NT2/D1 (cell line): ENCODE results near the gene IER5.

Source experiments
- DNase-seq: peaks from one replicate; pipeline ENCODE4 v3.0.0-alpha.2; 2011; ENCODE audit warnings: low read depth, low spot score
- H3K27me3 ChIP-seq: 2 replicates; pipeline ENCODE4 v1.6.0; 2011; ENCODE audit warnings: mild to moderate bottlenecking; ENCODE audit not compliant: insufficient read length, insufficient read depth
- H3K36me3 ChIP-seq: 2 replicates; pipeline ENCODE4 v1.6.1; 2011; ENCODE audit warnings: mild to moderate bottlenecking, low read length, mixed read lengths; ENCODE audit not compliant: insufficient read depth, insufficient read length
- H3K4me1 ChIP-seq: 2 replicates; pipeline ENCODE4 v1.5.1; 2011; ENCODE audit not compliant: insufficient read depth, insufficient read length
- H3K4me3 ChIP-seq: 2 replicates; pipeline ENCODE4 v1.5.1; 2011; ENCODE audit warnings: low read depth; ENCODE audit not compliant: insufficient read length
- H3K9ac ChIP-seq: 2 replicates; pipeline ENCODE4 v1.6.0; 2011; ENCODE audit warnings: low read depth; ENCODE audit not compliant: insufficient read length
- H3K9me3 ChIP-seq: 2 replicates; pipeline ENCODE4 v1.5.1; 2011; ENCODE audit warnings: mild to moderate bottlenecking, low read length; ENCODE audit not compliant: insufficient read depth
- SUZ12 ChIP-seq: IDR thresholded peaks from 2 replicates; pipeline ENCODE4 v1.6.1; 2011; ENCODE audit not compliant: insufficient read length, insufficient read depth; ENCODE audit errors: extremely low read depth
- YY1 ChIP-seq: IDR thresholded peaks from 2 replicates; pipeline ENCODE4 v1.6.1; 2011; ENCODE audit not compliant: insufficient read length, insufficient read depth
- ZNF274 ChIP-seq: IDR thresholded peaks from 2 replicates; pipeline ENCODE4 v1.6.1; 2011; ENCODE audit warnings: mild to moderate bottlenecking, low read depth, low read length

IER5 gene

DNA sequence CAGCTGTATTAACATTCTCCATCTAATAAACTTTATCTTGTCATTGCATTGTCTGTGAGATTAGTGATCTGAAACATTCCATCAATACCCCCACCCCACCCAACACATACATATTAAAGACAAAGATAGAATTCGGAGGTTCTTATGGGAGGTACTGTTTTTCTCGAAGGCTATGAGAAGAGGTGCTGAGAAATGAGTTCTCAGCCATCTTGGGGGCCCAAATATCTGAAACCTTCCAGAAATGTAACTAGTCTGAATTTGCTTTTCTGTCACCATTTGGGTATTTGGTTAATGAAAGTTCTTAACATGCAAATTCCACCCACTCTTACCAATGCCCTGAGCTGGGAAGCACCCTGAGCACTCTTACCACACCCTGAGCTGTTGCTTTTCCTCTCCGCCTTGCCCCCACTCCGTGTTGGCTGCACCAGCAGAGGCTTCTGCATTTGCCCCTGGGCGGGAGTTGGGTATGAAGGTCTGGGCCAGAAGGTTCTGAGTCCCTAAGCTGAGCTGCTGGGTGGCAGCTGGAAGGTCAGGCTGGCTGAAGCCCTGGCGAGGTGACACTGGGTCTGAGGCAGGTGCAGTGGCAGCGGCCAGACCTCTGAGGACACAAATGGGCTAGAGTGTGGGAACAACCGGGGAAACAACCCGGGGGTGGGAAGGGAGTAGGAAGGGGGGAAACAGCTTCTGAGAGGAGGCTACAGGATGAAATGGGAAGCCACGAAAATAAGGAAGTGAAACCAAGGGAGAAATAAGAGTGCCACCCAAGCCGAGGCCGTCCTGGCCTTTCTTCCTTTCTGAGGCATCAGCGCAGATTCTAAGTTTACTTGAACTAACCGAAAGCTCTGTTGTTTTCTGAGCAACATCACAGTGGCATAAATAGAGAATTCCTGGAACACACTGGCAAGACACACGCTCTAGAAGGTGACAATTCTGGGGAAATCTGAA is 26.3 kb upstream of the IER5 start:
- no peak for TF ChIP-seq SUZ12
- TF ChIP-seq YY1 = no peak
- TF ChIP-seq ZNF274 = no peak
- H3K9ac ChIP-seq = no peak overlapping the region
- H3K4me1 ChIP-seq = peaks cover 3% of the 10 kb centered on the region
- H3K27me3 ChIP-seq = no peaks in the 10 kb centered on the region
- no peak for DNase-seq
- no peaks in the 10 kb centered on the region for H3K36me3 ChIP-seq
- no peak overlapping the region for H3K4me3 ChIP-seq
- H3K9me3 ChIP-seq = peaks cover 7% of the 10 kb centered on the region

GRCh38 chr1:181062836-181063428 is 25.6 kb upstream of the IER5 start:
- H3K4me1 ChIP-seq = peaks cover 3% of the 10 kb centered on the region
- TF ChIP-seq YY1 = no peak
- TF ChIP-seq SUZ12 = no peak
- TF ChIP-seq ZNF274 = no peak
- H3K27me3 ChIP-seq = no peaks in the 10 kb centered on the region
- H3K36me3 ChIP-seq = no peaks in the 10 kb centered on the region
- H3K9ac ChIP-seq = no peak overlapping the region
- no peak overlapping the region for H3K4me3 ChIP-seq
- peaks cover 7% of the 10 kb centered on the region for H3K9me3 ChIP-seq
- no peak for DNase-seq

- no peak for TF ChIP-seq SUZ12
- no peak for TF ChIP-seq YY1
- no peak for TF ChIP-seq ZNF274
- H3K36me3 ChIP-seq = no peaks in the 10 kb centered on the region
- H3K9me3 ChIP-seq = peaks cover 6% of the 10 kb centered on the region
- no peak overlapping the region for H3K4me3 ChIP-seq
- DNase-seq = no peak
- no peaks in the 10 kb centered on the region for H3K27me3 ChIP-seq
- H3K4me1 ChIP-seq = peaks cover 3% of the 10 kb centered on the region
- no peak overlapping the region for H3K9ac ChIP-seq
These were observed 24.4 kb upstream of the IER5 start for GRCh38 chr1:181064011-181064623.

DNA sequence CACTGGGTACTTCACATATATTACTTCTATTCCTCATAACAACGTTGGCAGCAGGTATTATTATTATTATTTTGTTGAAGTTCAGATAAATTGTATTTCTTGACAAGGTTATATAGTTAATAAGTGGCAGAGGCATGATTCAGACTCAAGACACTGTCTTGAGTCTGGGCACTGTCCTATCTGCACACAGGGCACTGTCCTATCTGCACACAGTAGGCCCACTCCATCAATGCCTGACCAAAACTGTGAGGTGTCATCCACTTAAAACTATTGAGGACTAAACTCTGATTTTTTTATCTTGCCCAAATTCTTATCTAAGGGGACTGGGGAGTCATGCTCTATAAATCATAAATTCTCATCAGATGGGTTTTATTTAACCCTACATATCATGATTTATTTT is 23.8 kb upstream of the IER5 start:
- Histone ChIP-seq H3K9me3 (no peaks in the 10 kb centered on the region), H3K9ac (no peak overlapping the region), H3K4me3 (no peak overlapping the region), H3K27me3 (no peaks in the 10 kb centered on the region), H3K4me1 (peaks cover 3% of the 10 kb centered on the region), H3K36me3 (no peaks in the 10 kb centered on the region)
- TF ChIP-seq ZNF274 (no peak), SUZ12 (no peak), YY1 (no peak)
- DNase-seq = no peak

- Histone ChIP-seq H3K4me1 (peaks cover 8% of the 10 kb centered on the region), H3K36me3 (no peaks in the 10 kb centered on the region), H3K27me3 (no peaks in the 10 kb centered on the region), H3K9me3 (no peaks in the 10 kb centered on the region), H3K4me3 (no peak overlapping the region), H3K9ac (no peak overlapping the region)
- TF ChIP-seq YY1 = no peak
- TF ChIP-seq ZNF274 = no peak
- no peak for DNase-seq
These were observed 14.9 kb upstream of the IER5 start for GRCh38 chr1:181073638-181074037.

GRCh38 chr1:181075766-181076350 is 12.6 kb upstream of the IER5 start:
- Histone ChIP-seq H3K4me3 (no peak overlapping the region), H3K9ac (no peak overlapping the region), H3K27me3 (no peaks in the 10 kb centered on the region), H3K9me3 (no peaks in the 10 kb centered on the region), H3K36me3 (no peaks in the 10 kb centered on the region), H3K4me1 (peaks cover 8% of the 10 kb centered on the region)
- no peak for TF ChIP-seq ZNF274
- no peak for TF ChIP-seq SUZ12
- no peak for TF ChIP-seq YY1
- no peak for DNase-seq

GRCh38 chr1:181076852-181077251 is 11.6 kb upstream of the IER5 start:
- H3K27me3 ChIP-seq = no peaks in the 10 kb centered on the region
- no peaks in the 10 kb centered on the region for H3K9me3 ChIP-seq
- TF ChIP-seq ZNF274 = no peak
- no peak for TF ChIP-seq YY1
- TF ChIP-seq SUZ12 = no peak
- no peaks in the 10 kb centered on the region for H3K36me3 ChIP-seq
- no peak overlapping the region for H3K4me3 ChIP-seq
- no peak for DNase-seq
- peaks cover 8% of the 10 kb centered on the region for H3K4me1 ChIP-seq
- H3K9ac ChIP-seq = no peak overlapping the region
